Activated B cell treated with CpG ODN at 0.5 μM for 24 hours (primary cell): ENCODE data around the gene WNT5B. TPM values are rescaled to one million over a fixed set of nuclear protein-coding genes. Genes with fewer than 3 reads are reported as not detected.

Source experiments
- ATAC-seq: fragments of 200-7000 bp; cut with Tn5 transposase; one replicate; pipeline ENCODE4 v1.10.0; 2021; ENCODE audit warnings: low read depth, mild to moderate bottlenecking, moderate library complexity
- CTCF ChIA-PET: fragments of 350-600 bp; sonication (Branson Sonifier 250); formaldehyde crosslinking; loops from one replicate; lab custom pipeline; 2021; ENCODE audit warnings: antibody characterized with exemption; lab: Charles Lee
- POLR2A ChIA-PET: fragments of 350-600 bp; sonication (Branson Sonifier 250); formaldehyde crosslinking; loops from one replicate; lab custom pipeline; 2021; ENCODE audit warnings: antibody characterized with exemption; lab: Charles Lee
- DNase-seq: peaks from one replicate; pipeline ENCODE4 v3.0.0; 2022
- H3K27ac Mint-ChIP-seq: one replicate; pipeline ENCODE4 v1.8.0; 2020; ENCODE audit warnings: mixed read lengths
- H3K27me3 Mint-ChIP-seq: one replicate; pipeline ENCODE4 v1.8.0; 2021; ENCODE audit warnings: mixed read lengths
- H3K36me3 Mint-ChIP-seq: one replicate; pipeline ENCODE4 v1.8.0; 2021; ENCODE audit warnings: low read depth, mixed read lengths
- H3K4me1 Mint-ChIP-seq: one replicate; pipeline ENCODE4 v1.8.0; 2021; ENCODE audit warnings: mixed read lengths
- H3K4me3 Mint-ChIP-seq: one replicate; pipeline ENCODE4 v1.8.0; 2020; ENCODE audit warnings: mild to moderate bottlenecking, mixed read lengths
- H3K9me3 Mint-ChIP-seq: one replicate; pipeline ENCODE4 v1.8.0; 2020; ENCODE audit warnings: mixed read lengths
- CTCF ChIP-seq: fragments of 200-600 bp; IDR thresholded peaks from one replicate; pipeline ENCODE4 v1.8.0; 2022; ENCODE audit warnings: antibody characterized with exemption, mild to moderate bottlenecking
- intact Hi-C: fragments of 100-400 bp; cut with micrococcal nuclease; formaldehyde crosslinking; loops from one replicate; pipeline ENCODE4 v1.15.1; 2024
- total RNA-seq: library from RNA; stranded (reverse); gene quantifications from 2 replicates; pipeline ENCODE4 v1.2.3, GENCODE V29; 2022

WNT5B gene
- total RNA-seq, 1 donor from 2014 or later, result 1.0 TPM

GRCh38 chr12:1663440-1664132 is 34.6 kb downstream of the WNT5B start:
- H3K4me1 Mint-ChIP-seq, result peaks cover 27% of the 10 kb centered on the region
- POLR2A ChIA-PET, result no interaction called here

GRCh38 chr12:1665366-1665765 is 36.3 kb downstream of the WNT5B start:
- no peaks in the 10 kb centered on the region for H3K36me3 Mint-ChIP-seq
- no peak for DNase-seq
- H3K4me1 Mint-ChIP-seq, result peaks cover 32% of the 10 kb centered on the region
- no peak for TF ChIP-seq CTCF
- H3K4me3 Mint-ChIP-seq, result no peak overlapping the region
- ChIA-PET POLR2A (interaction anchor here (0.5 to 0.6 kb wide), 2 partner anchors 23 to 58 kb away, joined by 3 read pairs; no protein-coding TSS in a partner anchor), CTCF (interaction anchor here (1.3 kb wide), 1 partner anchor 275 kb away, joined by 3 read pairs; no protein-coding TSS in a partner anchor)
- ATAC-seq, result no peak
- H3K27me3 Mint-ChIP-seq, result no peaks in the 10 kb centered on the region
- no peak overlapping the region for H3K27ac Mint-ChIP-seq
- intact Hi-C loops, result no loop called here
- no peaks in the 10 kb centered on the region for H3K9me3 Mint-ChIP-seq

More at GRCh38 chr12:1663440-1664132, 34.6 kb downstream of the WNT5B start:
- no peak for TF ChIP-seq CTCF
- DNase-seq, result no peak
- ATAC-seq, result no peak
- CTCF ChIA-PET, result no interaction called here
- H3K9me3 Mint-ChIP-seq, result no peaks in the 10 kb centered on the region
- peak overlapping the region; percentile 61 for H3K27ac Mint-ChIP-seq
- no peaks in the 10 kb centered on the region for H3K36me3 Mint-ChIP-seq
- intact Hi-C loops, result no loop called here
- H3K27me3 Mint-ChIP-seq, result no peaks in the 10 kb centered on the region
- H3K4me3 Mint-ChIP-seq, result peak overlapping the region; percentile 59

GRCh38 chr12:1666215-1666614 is 37.2 kb downstream of the WNT5B start:
- H3K27ac Mint-ChIP-seq, result no peak overlapping the region
- ChIA-PET POLR2A (no interaction called here), CTCF (interaction anchor here (1.3 kb wide), 2 partner anchors 13 to 274 kb away, joined by 3 read pairs; no protein-coding TSS in a partner anchor)
- no peak overlapping the region for H3K4me3 Mint-ChIP-seq
- no peak for TF ChIP-seq CTCF
- intact Hi-C loops, result no loop called here
- H3K9me3 Mint-ChIP-seq, result no peaks in the 10 kb centered on the region
- no peaks in the 10 kb centered on the region for H3K36me3 Mint-ChIP-seq
- no peak for ATAC-seq
- no peak for DNase-seq
- H3K27me3 Mint-ChIP-seq, result no peaks in the 10 kb centered on the region
- peaks cover 30% of the 10 kb centered on the region for H3K4me1 Mint-ChIP-seq

GRCh38 chr12:1666685-1667162 is 37.7 kb downstream of the WNT5B start:
- Mint-ChIP-seq H3K4me3 (no peak overlapping the region), H3K4me1 (peaks cover 28% of the 10 kb centered on the region), H3K27me3 (no peaks in the 10 kb centered on the region), H3K27ac (no peak overlapping the region), H3K36me3 (no peaks in the 10 kb centered on the region), H3K9me3 (no peaks in the 10 kb centered on the region)
- ATAC-seq (no peak), DNase-seq (no peak)
- no peak for TF ChIP-seq CTCF
- CTCF ChIA-PET, result interaction anchor here (1.3 kb wide), 2 partner anchors 13 to 274 kb away, joined by 3 read pairs; no protein-coding TSS in a partner anchor
- POLR2A ChIA-PET, result no interaction called here
- intact Hi-C loops, result no loop called here

GRCh38 chr12:1668833-1669543 is 40.0 kb downstream of the WNT5B start:
- DNase-seq, result no peak
- H3K9me3 Mint-ChIP-seq, result no peaks in the 10 kb centered on the region
- H3K4me1 Mint-ChIP-seq, result peaks cover 21% of the 10 kb centered on the region
- intact Hi-C loops, result no loop called here
- no peak for ATAC-seq
- ChIA-PET POLR2A (interaction anchor here (0.6 kb wide), 1 partner anchor 19 kb away, joined by 9 read pairs; no protein-coding TSS in a partner anchor), CTCF (no interaction called here)
- no peaks in the 10 kb centered on the region for H3K27me3 Mint-ChIP-seq
- H3K36me3 Mint-ChIP-seq, result no peaks in the 10 kb centered on the region
- H3K27ac Mint-ChIP-seq, result no peak overlapping the region
- no peak for TF ChIP-seq CTCF
- no peak overlapping the region for H3K4me3 Mint-ChIP-seq
